Osteocyte (in vitro differentiated cells): ENCODE measurements around the gene SEMA5B. TPM values are rescaled to one million over a fixed set of nuclear protein-coding genes. Genes with fewer than 3 reads are reported as not detected.

Experiments
- DNase-seq: peaks from one replicate; pipeline ENCODE4 v3.0.0; 2021; ENCODE audit warnings: mixed read lengths; ENCODE audit not compliant: unreplicated experiment; ENCODE audit errors: extremely low spot score
- H3K27ac Mint-ChIP-seq: one replicate; pipeline ENCODE4 v1.8.0; 2021; ENCODE audit warnings: mild to moderate bottlenecking, mixed read lengths; ENCODE audit not compliant: unreplicated experiment
- H3K27me3 Mint-ChIP-seq: one replicate; pipeline ENCODE4 v1.8.0; 2021; ENCODE audit warnings: mixed read lengths; ENCODE audit not compliant: unreplicated experiment
- H3K36me3 Mint-ChIP-seq: one replicate; pipeline ENCODE4 v1.8.0; 2021; ENCODE audit warnings: mixed read lengths; ENCODE audit not compliant: unreplicated experiment
- H3K4me1 Mint-ChIP-seq: one replicate; pipeline ENCODE4 v1.8.0; 2021; ENCODE audit warnings: mixed read lengths; ENCODE audit not compliant: unreplicated experiment
- H3K4me3 Mint-ChIP-seq: one replicate; pipeline ENCODE4 v1.8.0; 2021; ENCODE audit warnings: mild to moderate bottlenecking, moderate library complexity, mixed read lengths; ENCODE audit not compliant: unreplicated experiment
- H3K9me3 Mint-ChIP-seq: one replicate; pipeline ENCODE4 v1.8.0; 2021; ENCODE audit warnings: mixed read lengths; ENCODE audit not compliant: unreplicated experiment
- CTCF ChIP-seq: fragments of 200-600 bp; sonication (generic); IDR thresholded peaks from 2 replicates; pipeline ENCODE4 v1.5.0; 2021; ENCODE audit warnings: antibody characterized with exemption, mild to moderate bottlenecking, moderate library complexity
- total RNA-seq: library from RNA; stranded (reverse); gene quantifications from 2 replicates; pipeline ENCODE4 v1.2.1, GENCODE V29; 2021

Gene SEMA5B
- total RNA-seq, 1 donor from 2014 or later = 1.3 TPM

- Mint-ChIP-seq H3K27me3 (peaks cover 90% of the 10 kb centered on the region), H3K9me3 (no peaks in the 10 kb centered on the region), H3K4me1 (no peaks in the 10 kb centered on the region), H3K36me3 (peaks cover 1% of the 10 kb centered on the region), H3K4me3 (no peak overlapping the region), H3K27ac (no peak overlapping the region)
- no peak for DNase-seq
- TF ChIP-seq CTCF = no peak
Observed at GRCh38 chr3:122991236-122991985, 36.2 kb downstream of the SEMA5B start.

- H3K27me3 Mint-ChIP-seq = peaks cover 93% of the 10 kb centered on the region
- H3K4me3 Mint-ChIP-seq = no peak overlapping the region
- no peak for DNase-seq
- H3K9me3 Mint-ChIP-seq = no peaks in the 10 kb centered on the region
- H3K27ac Mint-ChIP-seq = no peak overlapping the region
- no peak for TF ChIP-seq CTCF
- peaks cover 1% of the 10 kb centered on the region for H3K36me3 Mint-ChIP-seq
- no peaks in the 10 kb centered on the region for H3K4me1 Mint-ChIP-seq
Observed at GRCh38 chr3:122989856-122990575, 37.5 kb downstream of the SEMA5B start.

- no peak overlapping the region for H3K27ac Mint-ChIP-seq
Observed at GRCh38 chr3:122988508-122988907, 39.1 kb downstream of the SEMA5B start.

GRCh38 chr3:122987736-122988319, 39.7 kb downstream of the SEMA5B start:
- no peak overlapping the region for H3K4me3 Mint-ChIP-seq
- no peak for TF ChIP-seq CTCF
- no peaks in the 10 kb centered on the region for H3K9me3 Mint-ChIP-seq
- peaks cover 1% of the 10 kb centered on the region for H3K36me3 Mint-ChIP-seq
- no peaks in the 10 kb centered on the region for H3K4me1 Mint-ChIP-seq
- no peak for DNase-seq
- H3K27me3 Mint-ChIP-seq = peaks cover 81% of the 10 kb centered on the region
- no peak overlapping the region for H3K27ac Mint-ChIP-seq

More at GRCh38 chr3:122988508-122988907, 39.1 kb downstream of the SEMA5B start:
- DNase-seq = no peak
- no peak for TF ChIP-seq CTCF
- peaks cover 81% of the 10 kb centered on the region for H3K27me3 Mint-ChIP-seq
- H3K4me1 Mint-ChIP-seq = no peaks in the 10 kb centered on the region
- H3K9me3 Mint-ChIP-seq = no peaks in the 10 kb centered on the region
- H3K36me3 Mint-ChIP-seq = peaks cover 1% of the 10 kb centered on the region
- no peak overlapping the region for H3K4me3 Mint-ChIP-seq

GRCh38 chr3:122987231-122987630, 40.3 kb downstream of the SEMA5B start:
- Mint-ChIP-seq H3K4me1 (no peaks in the 10 kb centered on the region), H3K36me3 (peaks cover 1% of the 10 kb centered on the region), H3K27me3 (peaks cover 81% of the 10 kb centered on the region), H3K4me3 (no peak overlapping the region), H3K9me3 (no peaks in the 10 kb centered on the region), H3K27ac (no peak overlapping the region)
- no peak for TF ChIP-seq CTCF
- no peak for DNase-seq
